NCI-H187 (cell line): ENCODE results near the gene NFILZ.
"Not testable (repeated sequence)": the region's sequence is repeated elsewhere in the genome, so short reads cannot be mapped to it uniquely, and the experiment has no call there.

Experiments
- DNase-seq, 2 experiments: peaks; one replicate each; lab custom pipeline; 2025; lab: John Stamatoyannopoulos, UW

Gene NFILZ

DNA sequence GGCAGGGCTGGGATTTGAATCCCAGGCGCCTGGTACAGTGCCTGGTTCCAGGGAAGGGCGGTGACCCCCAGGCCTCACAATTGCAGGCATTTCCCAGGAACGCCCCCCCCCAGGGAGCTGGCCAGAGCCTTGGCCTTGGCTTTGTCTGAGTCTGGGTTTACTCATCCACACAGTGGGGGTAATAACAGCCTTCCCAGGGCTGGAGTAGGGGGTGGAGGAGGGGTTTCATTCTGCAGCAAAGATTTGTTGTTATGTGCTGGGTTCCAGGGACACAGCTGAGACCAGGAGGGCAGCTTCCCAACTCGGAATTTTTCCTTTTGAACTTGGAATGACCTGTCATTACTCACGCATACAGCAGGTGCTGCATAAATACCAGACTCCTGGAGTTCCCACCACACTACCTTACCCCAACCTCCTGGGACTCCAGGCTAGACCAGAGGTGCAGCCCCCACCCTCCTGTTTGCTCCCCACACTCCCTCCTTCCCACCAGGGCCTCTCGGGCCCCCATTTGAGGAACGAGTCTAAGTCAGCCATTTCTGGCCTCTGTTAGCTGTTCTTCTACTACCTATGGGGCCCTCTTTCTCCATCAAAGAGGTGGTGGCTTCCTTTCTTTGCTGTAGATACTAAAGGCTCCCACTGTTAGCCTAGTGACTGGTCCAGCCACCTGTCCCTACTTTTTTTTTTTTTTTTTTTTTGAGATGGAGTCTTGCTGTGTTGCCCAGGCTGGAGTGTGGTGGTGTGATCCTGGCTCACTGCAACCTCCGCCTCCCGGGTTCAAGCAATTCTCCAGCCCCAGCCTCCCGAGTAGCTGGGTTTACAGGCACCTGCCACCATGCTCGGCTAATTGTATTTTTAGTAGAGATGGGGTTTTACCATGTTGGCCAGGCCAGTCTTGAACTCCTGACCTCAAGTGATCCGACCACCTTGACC lies 18.3 kb upstream of the NFILZ start:
- no peak for DNase-seq

DNA sequence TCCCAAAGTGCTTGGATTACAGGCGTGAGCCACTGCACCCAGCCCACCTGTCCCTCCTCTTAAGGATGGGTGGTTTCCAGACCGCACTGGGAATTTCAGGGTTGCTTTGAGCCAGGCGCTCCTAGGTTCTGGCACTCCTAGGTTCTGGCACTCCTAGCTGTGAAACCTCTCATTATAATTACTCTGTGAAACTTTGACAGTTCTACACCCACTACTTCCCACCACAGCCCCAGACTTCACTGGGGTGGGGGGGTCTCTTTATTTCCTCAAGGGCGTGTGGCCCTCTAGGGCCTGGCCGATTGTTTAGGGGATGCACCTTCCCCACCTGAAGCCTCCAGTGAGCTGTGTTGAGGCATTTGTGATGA lies 17.6 kb upstream of the NFILZ start:
- no peak for DNase-seq

GRCh38 chr19:8614455-8614854 lies 16.0 kb upstream of the NFILZ start:
- no peak for DNase-seq

- DNase-seq: no peak
These were observed 15.4 kb upstream of the NFILZ start for GRCh38 chr19:8615024-8615423.

DNA sequence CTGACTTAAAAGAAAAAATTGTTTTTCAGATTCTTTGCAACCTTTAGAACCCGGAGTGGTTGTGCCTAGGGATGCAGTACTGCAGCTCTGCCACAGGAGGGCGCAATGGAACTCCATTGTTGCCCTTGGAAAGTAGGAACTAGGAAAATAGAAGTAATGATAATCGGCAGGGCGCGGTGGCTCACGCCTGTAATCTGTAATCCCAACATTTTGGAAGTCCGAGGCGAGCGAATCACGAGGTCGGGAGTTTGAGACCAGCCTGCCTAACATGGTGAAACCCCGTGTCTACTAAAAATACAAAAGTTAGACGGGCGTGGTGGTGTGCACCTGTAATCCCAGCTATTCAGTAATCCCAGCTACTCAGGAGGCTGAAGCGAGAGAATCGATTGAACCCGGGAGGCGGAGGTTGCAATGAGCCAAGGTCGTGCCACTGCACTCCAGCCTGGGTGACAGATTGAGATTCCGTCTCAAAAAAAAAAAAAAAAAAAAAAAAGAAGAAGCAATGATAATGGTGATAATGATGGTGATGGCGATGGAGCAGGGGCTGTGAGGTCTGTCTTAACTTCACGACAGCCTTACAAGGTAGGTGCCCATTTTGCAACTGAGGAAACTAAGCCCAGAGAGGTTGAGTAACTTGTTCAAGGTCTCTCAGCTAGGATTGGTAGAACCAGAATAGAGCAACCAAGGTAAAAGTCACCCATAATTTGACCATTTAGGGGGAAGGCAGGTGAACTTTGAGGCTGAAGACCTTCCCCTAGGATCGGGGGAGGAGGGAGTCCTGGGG lies 14.4 kb upstream of the NFILZ start:
- DNase-seq: no peak

DNA sequence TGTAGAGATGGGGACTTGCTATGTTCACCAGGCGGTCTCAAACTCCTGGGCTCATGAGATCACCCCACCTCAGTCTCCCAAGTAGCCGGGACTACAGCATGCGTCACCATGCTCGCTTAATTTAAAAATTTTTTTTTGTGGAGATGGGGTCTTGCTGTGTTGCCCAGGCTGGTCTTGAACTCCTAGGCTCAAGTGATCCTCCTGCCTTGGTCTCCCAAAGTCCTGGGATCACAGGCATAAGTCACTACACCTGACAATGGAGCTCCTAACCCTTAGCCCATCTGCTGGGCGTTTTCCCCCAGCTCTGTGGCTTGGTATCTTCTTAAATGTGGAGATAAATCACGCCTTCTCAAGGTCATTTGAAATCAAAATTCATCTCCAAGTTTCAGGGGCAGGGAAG lies 13.6 kb upstream of the NFILZ start:
- DNase-seq: no peak

DNA sequence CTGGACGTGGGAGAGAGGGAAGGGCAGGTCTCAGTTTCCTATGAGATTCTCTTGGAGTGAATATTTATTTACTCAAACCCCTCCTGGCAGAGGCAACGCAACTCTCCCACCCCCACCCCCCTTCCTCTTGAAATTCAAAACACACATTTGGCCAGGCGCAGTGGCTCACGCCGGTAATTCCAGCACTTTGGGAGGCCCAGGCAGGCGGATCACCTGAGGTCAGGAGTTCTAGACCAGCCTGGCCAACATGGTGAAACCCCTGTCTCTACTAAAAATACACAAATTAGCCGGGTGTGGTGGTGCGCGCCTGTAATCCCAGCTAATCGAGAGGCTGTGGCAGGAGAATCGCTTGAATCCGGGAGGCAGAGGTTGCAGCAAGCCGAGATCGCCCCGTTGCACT lies 13.1 kb upstream of the NFILZ start:
- DNase-seq: not testable (repeated sequence)

- DNase-seq: no peak
These were observed 12.4 kb upstream of the NFILZ start for GRCh38 chr19:8617984-8618383.

DNA sequence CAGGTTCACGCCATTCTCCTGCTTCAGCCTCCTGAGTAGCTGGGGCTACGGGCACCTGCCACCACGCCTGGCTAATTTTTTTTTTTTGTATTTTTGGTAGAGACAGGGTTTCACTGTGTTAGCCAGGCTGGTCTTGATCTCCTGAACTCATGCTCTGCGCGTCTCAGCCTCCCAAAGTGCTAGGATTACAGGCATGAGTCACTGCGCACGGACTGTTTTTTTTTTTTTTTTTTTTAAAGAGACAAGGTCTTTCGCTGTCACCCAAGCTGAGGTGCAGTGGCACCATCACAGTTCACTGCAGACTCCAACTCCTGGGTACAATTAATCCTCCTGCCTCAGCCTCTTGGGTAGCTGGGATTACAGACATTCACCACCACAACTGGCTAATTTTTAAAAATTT lies 11.7 kb upstream of the NFILZ start:
- no peak for DNase-seq

- DNase-seq: not testable (repeated sequence)
These were observed 7.5 kb upstream of the NFILZ start for GRCh38 chr19:8622886-8623285.

DNA sequence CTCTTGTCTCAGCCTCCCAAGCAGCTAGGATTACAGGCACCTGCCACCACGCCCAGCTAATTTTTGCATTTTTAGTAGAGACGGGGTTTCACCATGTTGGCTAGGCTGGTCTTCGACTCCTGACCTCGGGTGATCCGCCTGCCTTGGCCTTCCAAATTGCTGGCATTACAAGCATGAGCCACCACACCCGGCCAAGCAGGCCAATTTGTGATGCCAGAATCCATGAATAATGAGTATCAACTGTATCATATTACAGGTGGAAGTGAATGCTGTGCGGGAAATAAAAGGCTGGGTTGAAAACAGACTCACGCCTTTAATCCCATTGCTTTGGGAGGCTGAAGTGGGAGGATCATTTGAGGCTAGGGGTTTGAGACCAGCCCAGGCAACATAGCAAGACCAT lies 3.6 kb upstream of the NFILZ start:
- DNase-seq: no peak

GRCh38 chr19:8629184-8629583 lies 1.2 kb upstream of the NFILZ start:
- no peak for DNase-seq

DNA sequence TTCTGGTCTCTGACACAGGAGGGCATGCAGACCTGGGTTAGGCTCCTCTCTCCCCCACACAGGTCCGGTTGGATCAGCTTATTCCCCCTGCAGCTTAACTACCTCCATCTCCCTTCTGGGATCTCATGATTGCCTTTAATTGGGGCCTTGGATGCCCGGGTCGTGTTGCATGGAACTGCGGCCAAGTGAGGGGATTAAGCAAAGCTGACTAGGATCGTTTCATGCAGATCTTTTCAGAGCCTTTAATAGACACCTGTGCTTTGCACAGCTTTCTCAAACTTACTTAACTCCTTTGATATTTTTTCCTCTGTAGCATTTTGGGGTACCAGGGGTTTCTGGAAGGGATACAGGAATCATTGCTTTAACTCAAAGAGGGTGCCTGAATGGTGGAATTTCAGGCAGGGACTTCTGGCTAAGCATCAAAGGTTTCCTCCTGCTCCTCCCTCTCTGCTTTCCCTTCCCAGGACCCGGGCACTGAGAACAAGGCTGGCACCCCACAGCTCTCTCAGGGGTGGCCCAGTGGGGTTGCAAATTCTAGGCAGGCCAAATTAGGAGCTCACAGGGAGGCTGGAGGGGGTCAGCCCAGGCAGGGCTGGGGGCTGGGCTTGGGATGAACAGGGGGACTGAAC lies 477 bp downstream of the NFILZ start:
- DNase-seq: no peak

- no peak for DNase-seq
These were observed 989 bp downstream of the NFILZ start for GRCh38 chr19:8631425-8631819.

DNA sequence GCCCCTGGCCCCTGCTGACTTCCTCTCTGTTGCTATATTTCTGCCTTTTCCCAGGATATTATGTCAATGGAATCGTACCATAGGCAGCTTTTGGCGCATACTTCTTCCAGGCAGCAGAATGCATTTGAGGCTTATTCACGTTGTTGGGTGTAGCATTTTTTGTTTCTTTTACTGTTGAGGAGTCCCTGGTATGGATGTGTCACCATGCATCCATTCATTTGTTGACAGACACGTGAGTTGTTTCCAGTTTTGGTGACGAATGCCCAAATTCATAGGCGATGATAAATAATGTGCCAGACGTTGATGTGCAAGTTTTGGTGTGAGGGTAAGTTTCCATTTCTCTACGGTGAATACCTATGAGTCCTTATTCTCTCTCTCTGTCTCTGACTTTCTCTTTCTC lies 5.0 kb downstream of the NFILZ start:
- DNase-seq: no peak

DNA sequence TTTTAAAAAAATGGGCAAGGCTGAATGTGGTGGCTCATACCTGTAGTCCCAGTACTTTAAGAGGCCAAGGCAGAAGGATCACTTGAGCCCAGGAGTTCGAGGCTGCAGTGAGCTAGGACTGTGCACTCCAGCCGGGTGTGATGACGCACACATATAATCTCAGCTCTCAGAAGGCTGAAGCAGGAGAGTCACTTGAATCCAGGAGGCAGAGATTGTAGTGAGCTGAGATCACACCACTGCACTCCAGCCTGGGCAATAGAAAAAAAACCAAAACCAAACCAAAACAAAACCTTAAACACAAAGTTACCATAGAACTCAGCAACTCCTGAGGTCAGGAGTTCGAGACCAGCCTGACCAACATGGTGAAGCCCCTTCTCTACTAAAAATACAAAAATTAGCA lies 6.6 kb downstream of the NFILZ start:
- not testable (repeated sequence) for DNase-seq

- DNase-seq: no peak
These were observed 7.7 kb downstream of the NFILZ start for GRCh38 chr19:8638078-8638619.

DNA sequence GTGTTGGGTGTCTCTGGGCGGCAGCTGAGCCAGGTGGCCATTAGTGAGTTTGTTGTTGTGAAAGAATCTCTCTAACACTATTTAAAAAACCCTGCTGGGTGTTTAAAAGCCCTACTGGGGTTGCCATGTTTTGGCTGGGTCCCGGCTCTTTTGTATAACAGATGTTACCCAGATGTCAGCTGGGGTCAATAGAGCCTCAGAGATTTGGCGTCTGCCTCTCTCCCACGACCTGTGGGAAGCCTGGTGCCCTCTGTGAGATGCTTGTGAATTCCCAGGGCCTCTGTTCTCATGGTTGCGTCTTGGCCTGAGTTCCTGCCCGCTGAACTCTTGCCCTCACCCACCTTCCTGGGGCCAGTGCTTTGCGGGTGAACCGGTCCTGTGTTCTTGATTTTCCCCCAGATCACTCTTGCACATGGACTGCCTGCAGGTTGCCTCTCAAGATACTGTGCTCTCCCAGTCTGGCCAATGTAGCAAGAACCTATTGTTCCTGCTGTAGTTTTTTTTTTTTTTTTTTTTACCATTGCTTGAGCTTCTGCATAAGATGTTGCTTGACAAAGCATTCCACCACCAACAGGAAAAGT lies 9.5 kb downstream of the NFILZ start:
- no peak for DNase-seq

DNA sequence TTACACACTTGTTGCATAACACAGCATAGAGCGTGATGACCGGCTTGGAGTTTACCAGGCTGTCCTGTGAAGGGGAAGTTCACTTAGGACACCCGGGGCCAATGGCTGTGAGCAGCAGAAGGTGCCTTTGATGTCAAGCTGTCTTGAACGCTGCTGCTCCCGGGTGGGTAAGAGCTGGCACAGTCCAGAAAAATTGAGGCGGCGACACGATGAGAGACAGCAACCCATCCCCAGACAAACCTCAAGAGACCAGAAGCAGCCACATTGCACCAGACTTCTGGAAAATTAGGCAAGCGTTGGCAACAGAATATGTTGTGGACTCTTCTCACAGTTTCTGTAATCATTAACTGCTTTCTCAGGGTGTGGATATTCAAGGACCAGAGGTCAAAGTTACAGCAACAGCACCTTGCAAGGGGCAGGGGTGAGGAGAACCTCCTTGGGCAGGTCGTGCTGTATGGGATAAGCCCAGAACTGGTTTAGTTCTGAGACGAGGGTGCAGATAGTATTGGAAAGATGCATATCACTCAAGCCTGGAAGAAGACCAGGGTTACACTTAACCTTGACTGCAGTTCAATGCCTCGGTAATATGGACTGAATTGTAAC lies 10.1 kb downstream of the NFILZ start:
- DNase-seq: no peak

DNA sequence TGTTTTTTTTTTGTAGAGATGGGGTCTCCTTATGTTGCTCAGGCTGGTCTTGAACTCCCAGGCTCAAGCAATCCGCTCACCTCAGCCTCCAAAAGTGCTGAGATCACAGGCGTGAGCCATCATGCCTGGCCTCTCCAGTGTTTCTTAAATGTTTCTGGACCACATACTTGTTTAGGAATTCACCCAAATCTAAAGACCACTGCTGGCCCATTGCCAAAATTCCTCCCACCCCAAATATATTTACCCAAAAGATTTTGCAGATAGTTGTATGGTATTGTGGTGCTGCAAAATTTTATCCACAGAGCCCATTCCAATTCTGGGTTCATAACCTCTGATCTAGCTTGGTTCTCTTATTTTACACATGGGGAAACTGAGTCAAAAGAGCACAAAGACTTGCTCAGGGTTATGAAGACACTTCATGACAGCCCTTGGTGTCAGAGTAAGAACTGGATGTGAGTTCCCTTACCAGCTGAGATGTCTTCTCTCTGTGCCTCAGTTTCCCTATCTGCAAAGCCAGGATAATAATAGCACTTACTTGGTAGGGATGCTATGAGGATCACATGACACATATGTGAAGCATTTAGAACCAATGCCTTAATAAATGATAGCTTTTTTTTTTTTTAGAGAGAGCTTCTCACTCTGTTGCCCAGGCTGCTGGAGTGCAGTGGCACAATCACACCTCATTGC lies 10.9 kb downstream of the NFILZ start:
- no peak for DNase-seq

- no peak for DNase-seq
These were observed 11.6 kb downstream of the NFILZ start for GRCh38 chr19:8641908-8642547.
